GM10266 (cell line): ENCODE results near the gene LEPROT.
"Not testable (repeated sequence)": the region's sequence is repeated elsewhere in the genome, so short reads cannot be mapped to it uniquely, and the experiment has no call there.

Experiments used
- DNase-seq: peaks from one replicate; pipeline ENCODE4 v3.0.0; 2012; ENCODE audit errors: extremely low spot score
- CTCF ChIP-seq: IDR thresholded peaks from 2 replicates; pipeline ENCODE4 v1.5.1; 2012; ENCODE audit warnings: mild to moderate bottlenecking, low read depth; ENCODE audit not compliant: control insufficient read depth, insufficient read depth; ENCODE audit errors: missing control alignments

The LEPROT gene

DNA sequence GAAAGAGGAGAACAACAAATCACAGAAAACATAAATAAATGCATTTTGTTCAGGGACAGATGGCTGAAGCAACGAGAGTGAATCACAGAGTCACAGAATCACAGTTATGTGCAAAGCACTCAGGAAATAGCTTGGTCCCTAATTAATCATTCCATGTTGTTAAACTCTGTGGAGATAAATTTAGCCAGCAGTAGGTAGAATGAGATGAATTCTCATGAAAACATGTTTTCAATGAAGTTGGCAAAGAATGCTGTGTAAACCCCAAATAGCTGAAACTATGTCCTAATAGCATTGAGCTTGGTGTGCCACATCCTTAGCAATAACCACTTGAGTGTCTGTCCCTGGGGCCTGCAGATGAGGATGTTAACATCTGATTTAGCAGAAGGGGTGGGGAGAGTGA lies 20.4 kb downstream of the LEPROT start:
- no peak for TF ChIP-seq CTCF

DNA sequence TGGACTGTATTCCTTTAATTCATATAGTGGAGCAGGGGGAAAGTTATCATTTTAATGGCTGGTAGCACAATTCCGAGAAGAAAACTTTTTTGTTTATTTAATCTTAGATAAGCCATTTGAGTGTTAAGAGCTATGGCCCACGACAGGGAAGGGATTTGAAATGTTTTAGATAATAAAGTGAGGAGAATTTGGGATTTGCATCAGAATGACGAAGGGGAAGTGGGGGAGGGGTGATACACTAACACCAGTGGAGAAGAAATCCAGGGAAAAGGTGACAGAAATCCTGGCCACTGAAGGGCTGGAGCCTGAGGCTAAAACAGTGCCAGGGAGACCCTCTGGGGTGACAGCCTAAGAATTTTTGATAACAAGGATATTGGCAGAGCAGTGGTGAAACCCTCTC lies 21.0 kb downstream of the LEPROT start:
- no peak for TF ChIP-seq CTCF

More for the DNA sequence above, 20.4 kb downstream of the LEPROT start:
- no peak for DNase-seq

DNA sequence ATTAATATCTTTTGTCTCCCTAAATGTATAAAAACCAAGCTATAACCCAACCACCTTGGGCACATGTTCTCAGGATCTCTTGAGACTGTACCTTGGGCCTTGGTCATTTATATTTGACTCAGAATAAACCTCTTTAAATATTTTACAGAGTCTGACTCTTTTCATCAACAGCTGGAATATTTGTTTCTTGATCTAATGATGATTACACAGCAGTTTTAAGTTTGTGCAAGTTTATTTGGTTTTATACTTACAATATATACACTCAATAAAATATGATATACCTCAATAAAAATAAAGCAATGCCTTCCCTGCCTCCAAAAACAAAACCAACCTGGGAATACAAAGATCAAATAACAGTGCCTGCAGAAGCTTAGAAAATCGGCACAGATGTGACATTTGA lies 22.0 kb downstream of the LEPROT start:
- no peak for DNase-seq
- peak; percentile 0 for TF ChIP-seq CTCF

More for the DNA sequence above, 21.0 kb downstream of the LEPROT start:
- no peak for DNase-seq

- TF ChIP-seq CTCF, result no peak
- no peak for DNase-seq
Measured at GRCh38 chr1:65443647-65444046, 23.2 kb downstream of the LEPROT start.

DNA sequence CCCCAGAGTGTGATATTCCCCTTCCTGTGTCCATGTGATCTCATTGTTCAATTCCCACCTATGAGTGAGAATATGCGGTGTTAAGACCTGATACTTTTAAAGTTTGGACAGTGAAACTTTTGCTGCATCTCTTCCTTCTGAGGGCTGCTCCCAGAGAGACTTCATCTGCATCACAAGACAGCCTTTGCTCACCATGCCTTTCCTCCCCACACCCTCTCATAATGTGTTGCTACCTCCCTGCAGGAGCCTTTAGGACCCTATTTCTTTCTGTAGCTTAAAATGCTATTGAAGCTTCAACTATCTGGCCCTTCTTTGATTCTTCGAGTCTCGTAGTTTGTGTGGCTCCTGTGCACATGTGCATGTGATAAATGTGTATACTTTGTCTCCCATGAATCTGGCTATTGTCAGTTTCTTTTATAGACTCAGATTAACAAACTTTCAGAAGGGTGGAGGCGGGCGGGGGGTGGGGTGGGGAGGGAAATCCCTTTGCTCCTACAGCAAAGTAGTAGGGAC lies 23.7 kb downstream of the LEPROT start:
- no peak for DNase-seq
- TF ChIP-seq CTCF, result no peak

DNA sequence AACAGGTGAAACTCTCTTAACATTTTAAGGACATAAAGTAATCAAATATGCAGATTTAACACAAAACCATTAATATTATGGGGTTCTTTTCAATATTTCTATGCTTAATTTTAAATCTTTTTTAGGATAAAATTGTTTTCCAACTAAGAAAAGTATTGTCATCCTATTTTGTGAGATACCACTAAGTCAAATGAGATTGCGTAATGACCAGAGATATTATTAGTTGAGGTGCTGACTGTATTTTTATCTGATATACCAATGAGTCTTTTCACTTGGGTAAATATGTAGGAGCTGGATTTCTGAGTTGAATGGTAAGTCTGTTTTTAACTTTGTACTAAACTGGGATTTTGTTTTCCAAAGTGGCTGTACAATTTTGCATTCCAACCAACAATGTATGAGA lies 25.4 kb downstream of the LEPROT start:
- no peak for DNase-seq
- no peak for TF ChIP-seq CTCF

GRCh38 chr1:65449214-65449823 lies 28.9 kb downstream of the LEPROT start:
- DNase-seq, result no peak
- TF ChIP-seq CTCF, result no peak

DNA sequence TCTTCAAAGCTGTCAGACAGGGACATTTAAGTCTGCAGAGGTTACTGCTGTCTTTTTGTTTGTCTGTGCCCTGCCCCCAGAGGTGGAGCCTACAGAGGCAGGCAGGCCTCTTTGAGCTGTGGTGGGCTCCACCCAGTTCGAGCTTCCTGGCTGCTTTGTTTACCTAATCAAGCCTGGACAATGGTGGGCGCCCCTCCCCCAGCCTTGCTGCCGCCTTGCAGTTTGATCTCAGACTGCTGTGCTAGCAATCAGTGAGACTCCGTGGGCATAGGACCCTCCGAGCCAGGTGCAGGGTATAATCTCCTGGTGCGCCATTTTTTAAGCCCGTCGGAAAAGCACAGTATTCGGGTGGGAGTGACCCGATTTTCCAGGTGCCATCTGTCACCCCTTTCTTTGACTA lies 35.2 kb downstream of the LEPROT start:
- DNase-seq, result not testable (repeated sequence)
